IMR-90 (cell line): Measurements from ENCODE around the gene NLGN3. TPM values are rescaled to one million over a fixed set of nuclear protein-coding genes. Genes with fewer than 3 reads are reported as not detected.

ENCODE experiments used
- ATAC-seq: fragments of 200-7000 bp; cut with Tn5 transposase; 2 replicates; pipeline ENCODE4 v1.9.1; 2020; ENCODE audit warnings: low read depth, mild to moderate bottlenecking, moderate library complexity
- BruUV-seq: library from RNA; stranded (reverse); fragments of 400-500 nt; replicated peaks from 2 replicates; lab custom pipeline; 2021; lab: Mats Ljungman, UMichigan
- CTCF ChIA-PET: fragments of 300-600 bp; formaldehyde crosslinking; extraction: SDS; loops from one replicate; lab custom pipeline; 2021; ENCODE audit warnings: antibody characterized with exemption; lab: Yijun Ruan, JAX
- POLR2A ChIA-PET: fragments of 300-600 bp; sonication (Branson Sonifier 250); formaldehyde crosslinking; loops from one replicate; lab custom pipeline; 2022; ENCODE audit warnings: antibody characterized with exemption; ENCODE audit not compliant: unreplicated experiment; lab: Charles Lee
- DNase-seq: peaks from one replicate; pipeline ENCODE4 v3.0.0; 2013
- H2AFZ ChIP-seq: replicated peaks from 2 replicates; pipeline ENCODE3; 2013; ENCODE audit warnings: low read length, mild to moderate bottlenecking; ENCODE audit not compliant: poor library complexity
- H2AK5ac ChIP-seq: 2 replicates; pipeline ENCODE4 v1.6.1; 2013; ENCODE audit warnings: low read depth, low read length, inconsistent platforms
- H2AK9ac ChIP-seq: replicated peaks from 2 replicates; pipeline ENCODE3; 2013; ENCODE audit warnings: mild to moderate bottlenecking, low read depth, low read length, moderate library complexity; ENCODE audit not compliant: poor library complexity
- H2BK120ac ChIP-seq: 2 replicates; pipeline ENCODE4 v1.6.1; 2013; ENCODE audit warnings: low read depth, low read length, inconsistent platforms
- H2BK15ac ChIP-seq: 3 replicates; pipeline ENCODE4 v1.6.1; 2013; ENCODE audit warnings: low read depth, low read length, inconsistent platforms
- H2BK20ac ChIP-seq: 2 replicates; pipeline ENCODE4 v1.6.1; 2013; ENCODE audit warnings: low read depth, mild to moderate bottlenecking, inconsistent platforms, low read length, moderate library complexity
- H2BK5ac ChIP-seq: 2 replicates; pipeline ENCODE4 v1.6.1; 2013; ENCODE audit warnings: mild to moderate bottlenecking, low read depth, low read length, inconsistent platforms; ENCODE audit not compliant: poor library complexity, severe bottlenecking
- H3K14ac ChIP-seq: replicated peaks from 2 replicates; pipeline ENCODE4 v1.6.1; 2013; ENCODE audit warnings: low read depth, low read length, inconsistent platforms
- H3K18ac ChIP-seq: 2 replicates; pipeline ENCODE4 v1.6.1; 2013; ENCODE audit warnings: low read depth, low read length, control low read depth
- H3K23ac ChIP-seq: 2 replicates; pipeline ENCODE4 v1.6.1; 2013; ENCODE audit warnings: low read depth, low read length, inconsistent platforms
- H3K27ac ChIP-seq: 2 replicates; pipeline ENCODE4 v1.5.1; 2013; ENCODE audit warnings: mild to moderate bottlenecking, control low read depth, low read length; ENCODE audit not compliant: insufficient read depth
- H3K27me3 ChIP-seq: 2 replicates; pipeline ENCODE4 v1.6.1; 2013; ENCODE audit warnings: low read length; ENCODE audit not compliant: control insufficient read depth, insufficient read depth
- H3K36me3 ChIP-seq: 2 replicates; pipeline ENCODE4 v1.6.1; 2013; ENCODE audit warnings: low read length, mixed read lengths; ENCODE audit not compliant: control insufficient read depth, insufficient read depth
- H3K4ac ChIP-seq: 2 replicates; pipeline ENCODE4 v1.6.1; 2013; ENCODE audit warnings: low read depth, low read length, inconsistent platforms
- H3K4me1 ChIP-seq: 2 replicates; pipeline ENCODE4 v1.6.1; 2013; ENCODE audit warnings: low read length, mixed read lengths; ENCODE audit not compliant: control insufficient read depth, insufficient read depth
- H3K4me2 ChIP-seq: 2 replicates; pipeline ENCODE4 v1.6.1; 2013; ENCODE audit warnings: low read depth, mild to moderate bottlenecking, control low read depth, low read length, moderate library complexity
- H3K4me3 ChIP-seq: 2 replicates; pipeline ENCODE4 v1.5.1; 2013; ENCODE audit warnings: low read depth, mild to moderate bottlenecking, control low read depth, low read length, moderate library complexity; ENCODE audit not compliant: insufficient read depth
- H3K56ac ChIP-seq: 2 replicates; pipeline ENCODE4 v1.6.1; 2013; ENCODE audit warnings: low read length, inconsistent platforms; ENCODE audit not compliant: insufficient read depth; ENCODE audit errors: extremely low read depth
- H3K79me1 ChIP-seq, 2 experiments: 2 replicates each; pipeline ENCODE4 v1.6.1; 2013; ENCODE audit warnings: low read length in 2 of 2, inconsistent platforms in 1 of 2, low read depth in 1 of 2
- H3K9ac ChIP-seq: 2 replicates; pipeline ENCODE4 v1.6.1; 2013; ENCODE audit warnings: low read depth, low read length, control low read depth
- H3K9me1 ChIP-seq: 2 replicates; pipeline ENCODE4 v1.6.1; 2013; ENCODE audit warnings: low read length, inconsistent platforms; ENCODE audit not compliant: insufficient read depth
- H3K9me3 ChIP-seq: 2 replicates; pipeline ENCODE4 v1.6.1; 2013; ENCODE audit warnings: low read length; ENCODE audit not compliant: control insufficient read depth, insufficient read depth
- H4K20me1 ChIP-seq: 2 replicates; pipeline ENCODE4 v1.6.1; 2013; ENCODE audit warnings: low read length, inconsistent platforms; ENCODE audit not compliant: insufficient read depth
- H4K5ac ChIP-seq: 2 replicates; pipeline ENCODE4 v1.6.1; 2013; ENCODE audit warnings: mild to moderate bottlenecking, low read depth, low read length, control low read depth
- H4K8ac ChIP-seq, 2 experiments: 2 replicates each; pipeline ENCODE4 v1.6.1; 2013; ENCODE audit warnings: low read depth in 2 of 2, low read length in 2 of 2, control low read depth in 1 of 2, inconsistent platforms in 1 of 2
- H4K91ac ChIP-seq: 2 replicates; pipeline ENCODE4 v1.6.1; 2013; ENCODE audit warnings: low read depth, low read length, inconsistent platforms; ENCODE audit not compliant: insufficient read depth
- BHLHE40 ChIP-seq: fragments of 150-350 bp; IDR thresholded peaks from 2 replicates; pipeline ENCODE4 v1.6.1; 2016; ENCODE audit warnings: mild to moderate bottlenecking, low read depth, low read length
- FOS ChIP-seq: fragments of 150-350 bp; IDR thresholded peaks from 2 replicates; pipeline ENCODE4 v1.6.1; 2016; ENCODE audit warnings: low read depth, low read length
- MAZ ChIP-seq: IDR thresholded peaks from 2 replicates; pipeline ENCODE4 v1.6.1; 2012; ENCODE audit warnings: low read depth, mild to moderate bottlenecking, low read length, improper control_type of control experiment, moderate library complexity, borderline replicate concordance
- WGBS, 2 experiments: methylation state at CpG; one replicate each; pipeline versions ENCODE4 v1.1.5 to v1.1.7; 2013; ENCODE audit warnings: missing lambda C conversion rate in 2 of 2; ENCODE audit not compliant: insufficient read length in 1 of 2; ENCODE audit errors: extremely low coverage in 2 of 2; 5-methylcytosine and 5-hydroxymethylcytosine counted together
- dilution Hi-C: fragments of 300-500 bp; cut with HindIII; formaldehyde crosslinking; loops from one replicate; pipeline ENCODE4 v1.14.3; 2018; ENCODE audit warnings: low sequenced_read_pairs; ENCODE audit not compliant: unreplicated experiment
- in situ Hi-C: fragments of 300-500 bp; cut with MboI; formaldehyde crosslinking; loops from 3 replicates; pipeline ENCODE4 v1.14.3; 2019; ENCODE audit warnings: low sequenced_read_pairs, inconsistent platforms, mixed read lengths
- intact Hi-C: fragments of 100-400 bp; cut with micrococcal nuclease; formaldehyde crosslinking; loops from 2 replicates; pipeline ENCODE4 v1.10.0; 2022
- polyA plus RNA-seq, 3 experiments: library from polyadenylated mRNA; depleted of rRNA; stranded (reverse); fragments of >200 nt; gene quantifications; 2 replicates each; pipeline ENCODE4 v1.2.3, GENCODE V29; 2012; ENCODE audit warnings: low replicate concordance in 1 of 3
- total RNA-seq: library from RNA; depleted of rRNA; stranded (reverse); fragments of >200 nt; gene quantifications from 2 replicates; pipeline ENCODE4 v1.2.3, GENCODE V29; 2012

The NLGN3 gene
- total and polyA plus RNA-seq, 2 of the 4 experiments (the other 2 are of a cell fraction), result 0.18 to 0.39 TPM

DNA sequence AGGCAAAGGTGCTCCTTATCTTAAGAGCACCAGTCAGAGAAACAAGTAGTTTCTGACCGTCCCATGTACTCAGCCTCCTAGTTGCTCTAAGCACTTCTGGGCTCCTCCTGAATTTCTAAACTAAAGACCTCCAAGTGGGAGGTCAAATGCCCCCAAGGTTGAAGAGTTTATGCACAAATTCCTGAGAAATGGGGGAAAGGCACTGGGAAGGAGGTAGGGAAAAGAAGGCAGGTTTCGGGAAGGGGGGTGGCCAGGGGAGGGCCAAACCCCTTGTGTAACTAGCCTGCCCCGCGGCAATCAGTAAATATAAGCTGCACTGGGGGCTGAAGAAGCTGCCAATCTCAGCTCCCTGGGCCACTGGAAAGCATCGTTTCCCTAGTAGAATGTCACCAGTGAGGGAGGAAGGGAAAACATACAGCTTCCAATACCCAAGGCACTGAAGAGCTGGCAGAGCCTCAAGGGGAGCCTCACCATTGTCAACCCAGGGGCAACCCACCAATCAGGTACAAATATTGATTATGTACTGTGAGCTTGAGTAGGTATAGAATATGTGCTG is 45.6 kb upstream of the NLGN3 start:
- Histone ChIP-seq H3K4me1 (no peaks in the 10 kb centered on the region), H2AFZ (no peak overlapping the region), H3K9me3 (no peaks in the 10 kb centered on the region), H4K8ac (no peak overlapping the region), H4K5ac (no peak overlapping the region), H3K9me1 (no peaks in the 10 kb centered on the region), H3K27me3 (peaks cover 21% of the 10 kb centered on the region), H4K91ac (no peak overlapping the region), H3K14ac (no peak overlapping the region), H3K36me3 (no peaks in the 10 kb centered on the region), H2AK9ac (no peak overlapping the region), H4K20me1 (no peaks in the 10 kb centered on the region), H2BK15ac (no peak overlapping the region), H2BK20ac (no peak overlapping the region), H3K56ac (no peak overlapping the region), H3K4ac (no peak overlapping the region), H3K4me2 (no peak overlapping the region), H2AK5ac (no peak overlapping the region), H3K4me3 (no peak overlapping the region), H3K23ac (no peak overlapping the region), H2BK5ac (no peak overlapping the region), H3K18ac (no peak overlapping the region), H3K9ac (no peak overlapping the region), H3K27ac (no peak overlapping the region), H3K79me1 (no peaks in the 10 kb centered on the region), H2BK120ac (no peak overlapping the region)
- in situ Hi-C loops, result no loop called here
- intact Hi-C loops, result no loop called here
- BruUV-seq, result no TSS peak
- ChIA-PET CTCF (interaction anchor here (1.0 kb wide), 1 partner anchor 30 kb away, joined by 3 read pairs; no protein-coding TSS in a partner anchor), POLR2A (no interaction called here)
- TF ChIP-seq BHLHE40 (no peak), FOS (no peak), MAZ (no peak)
- dilution Hi-C loops, result no loop called here
- no peak for DNase-seq
- WGBS, 2 experiments, result no CpG with 5 or more reads among the region's 5 CpGs
- ATAC-seq, result no peak
